ENCODE results near the gene TMEM154. TPM values are rescaled to one million over a fixed set of nuclear protein-coding genes. Genes with fewer than 3 reads are reported as not detected.

Gene TMEM154
- total and polyA plus RNA-seq, 10 of the 15 experiments (the other 5 are each of a cell fraction or from before 2014, with no cell fraction given), result 5.1 to 41.4 (median 18.2) TPM

DNA sequence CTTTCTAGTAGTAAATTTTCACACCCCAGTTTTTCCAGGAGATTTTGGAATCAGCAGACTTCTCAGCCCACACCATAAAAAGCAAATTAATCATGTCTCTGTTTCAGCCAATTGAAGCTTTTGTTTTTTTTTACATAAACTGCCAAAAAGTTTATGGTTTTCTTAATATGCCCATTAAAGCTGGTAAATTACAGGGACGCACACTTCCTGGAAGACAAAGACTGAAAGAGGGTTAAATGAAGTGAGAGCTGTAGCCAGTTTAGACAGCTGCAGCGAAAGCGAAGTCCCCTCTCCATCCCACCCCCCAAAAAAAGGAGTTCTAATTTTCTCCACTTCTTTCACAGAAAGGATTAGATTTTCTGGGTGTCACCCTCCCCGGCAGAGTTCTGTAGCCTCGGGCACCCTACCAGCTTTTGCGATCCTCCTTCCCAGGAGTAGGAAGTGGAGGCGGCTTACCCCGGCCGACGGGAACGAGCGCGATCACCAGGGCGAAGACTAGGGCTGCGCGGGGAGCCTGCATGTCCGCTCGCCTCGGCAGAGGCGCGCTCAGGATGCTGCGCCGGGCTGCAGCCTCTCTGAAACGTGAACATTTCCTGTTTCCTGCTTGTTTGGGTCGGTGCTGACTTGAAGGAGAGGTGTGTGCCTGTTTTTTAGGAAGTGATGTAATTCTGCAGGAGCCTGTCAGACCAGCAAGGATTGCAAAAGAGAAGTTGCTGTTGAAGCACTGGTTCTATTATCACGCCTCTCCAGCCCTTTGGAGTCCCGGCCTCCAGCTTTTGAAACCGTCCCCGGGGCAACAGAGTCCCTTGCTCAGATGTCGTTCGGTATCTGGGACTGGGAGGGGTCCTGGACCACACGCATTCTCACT lies at the start of gene TMEM154 (continued):
- 0 out of 2 replicates have a peak, but pooled peaks have one; percentile 4 for TF ChIP-seq SMARCA5 (IDR thresholded peaks at IDR 0.05)
- 0 out of 4 replicates have a peak, but pooled peaks of 1 of the 2 experiments have one; percentile 20 for TF ChIP-seq EP300 (IDR thresholded peaks at IDR 0.05; ENCODE audit: borderline replicate concordance in 1 of 2, control insufficient read depth in 1 of 2, low read depth in 2 of 2, low read length in 2 of 2)
- peak; percentile 51 for TF ChIP-seq ATF7 (IDR thresholded peaks at IDR 0.05; ENCODE audit: low read depth)
- no peak for TF ChIP-seq YBX1 (IDR thresholded peaks at IDR 0.05)

- Histone ChIP-seq H2AFZ (ENCODE audit: control insufficient read depth, low read depth, low read length) (peak overlapping the region; percentile 37), H4K20me1 (ENCODE audit: control insufficient read depth, insufficient read depth) (no peaks in the 10 kb centered on the region), H3K36me3 (ENCODE audit: control insufficient read depth in 2 of 2, insufficient read depth in 2 of 2, low read length in 1 of 2) (no peaks in the 10 kb centered on the region), H3K79me2 (ENCODE audit: control insufficient read depth, insufficient read depth, low read length) (no peaks in the 10 kb centered on the region), H3K4me3 (no peak overlapping the region), H3K4me2 (ENCODE audit: control insufficient read depth, insufficient read depth) (no peak overlapping the region), H3K27ac (ENCODE audit: control insufficient read depth, insufficient read depth) (no peak overlapping the region), H3K9me3 (replicated peaks; ENCODE audit: control insufficient read depth, insufficient read depth, low read length) (no peaks in the 10 kb centered on the region), H3K27me3 (replicated peaks in 1 of 2; ENCODE audit: control insufficient read depth in 2 of 2, insufficient read depth in 2 of 2, low read length in 1 of 2) (no peaks in the 10 kb centered on the region), H3K4me1 (ENCODE audit: control insufficient read depth, insufficient read depth, low read length) (peaks cover 4% of the 10 kb centered on the region; the same call in 1 of the 2 replicates), H3K9ac (ENCODE audit: control insufficient read depth, insufficient read depth, low read length) (no peak overlapping the region)
- FAIRE-seq (no peak), DNase-seq (ENCODE audit: low read depth, low spot score) (no peak), ATAC-seq (no peak)
- ChIA-PET RAD21 (ENCODE audit: unreplicated experiment) (interaction anchor here (0.9 kb wide), 1 partner anchor 66 kb away, joined by 3 read pairs; no protein-coding TSS in a partner anchor), SMC1A (ENCODE audit: uncharacterized antibody, unreplicated experiment) (interaction anchor here (1.3 to 11.8 kb wide), 2 partner anchors 229 to 233 kb away, joined by 3 to 152 read pairs; no protein-coding TSS in a partner anchor), CTCF (interaction anchor here (1.4 to 2.5 kb wide), 2 partner anchors 53 to 229 kb away, joined by 5 to 9 read pairs; no protein-coding TSS in a partner anchor), POLR2A (no interaction called here)
- in situ Hi-C loops (cut with MboI), result no loop called here
- no TSS peak for BruUV-seq (replicated peaks)
- intact Hi-C loops (cut with micrococcal nuclease; ENCODE audit: unreplicated experiment), result no loop called here
- TF ChIP-seq EZH2 (IDR thresholded peaks at IDR 0.05; ENCODE audit: borderline replicate concordance, control insufficient read depth, low read depth, low read length), result no peak
- TF ChIP-seq ZNF592 (IDR thresholded peaks at IDR 0.05), result no peak
- no peak for TF ChIP-seq STAT1 (conservative IDR thresholded peaks at IDR 0.05)
- TF ChIP-seq ZNF384 (IDR thresholded peaks at IDR 0.05; ENCODE audit: borderline replicate concordance, low read depth, low read length), result no peak
- TF ChIP-seq MTA2 (IDR thresholded peaks at IDR 0.05; ENCODE audit: low read depth), result no peak
- TF ChIP-seq GABPA (IDR thresholded peaks at IDR 0.05; ENCODE audit: low read depth), result no peak
- TF ChIP-seq ZNF217 (IDR thresholded peaks at IDR 0.05), result no peak
- TF ChIP-seq ETV6 (conservative IDR thresholded peaks at IDR 0.05 in 1 of 2, IDR thresholded peaks at IDR 0.05 in 1 of 2; ENCODE audit: borderline replicate concordance in 1 of 2, low read depth in 1 of 2), result no peak
- no peak for TF ChIP-seq RUNX3 (IDR thresholded peaks at IDR 0.05; ENCODE audit: low read length)
- TF ChIP-seq, protein P1, sequence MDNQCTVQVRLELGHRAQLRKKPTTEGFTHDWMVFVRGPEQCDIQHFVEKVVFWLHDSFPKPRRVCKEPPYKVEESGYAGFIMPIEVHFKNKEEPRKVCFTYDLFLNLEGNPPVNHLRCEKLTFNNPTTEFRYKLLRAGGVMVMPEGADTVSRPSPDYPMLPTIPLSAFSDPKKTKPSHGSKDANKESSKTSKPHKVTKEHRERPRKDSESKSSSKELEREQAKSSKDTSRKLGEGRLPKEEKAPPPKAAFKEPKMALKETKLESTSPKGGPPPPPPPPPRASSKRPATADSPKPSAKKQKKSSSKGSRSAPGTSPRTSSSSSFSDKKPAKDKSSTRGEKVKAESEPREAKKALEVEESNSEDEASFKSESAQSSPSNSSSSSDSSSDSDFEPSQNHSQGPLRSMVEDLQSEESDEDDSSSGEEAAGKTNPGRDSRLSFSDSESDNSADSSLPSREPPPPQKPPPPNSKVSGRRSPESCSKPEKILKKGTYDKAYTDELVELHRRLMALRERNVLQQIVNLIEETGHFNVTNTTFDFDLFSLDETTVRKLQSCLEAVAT (IDR thresholded peaks at IDR 0.05), result no peak
- TF ChIP-seq POLR2AphosphoS5 (IDR thresholded peaks at IDR 0.05; ENCODE audit: low read length), result no peak
- no peak for TF ChIP-seq NR2F1 (conservative IDR thresholded peaks at IDR 0.05)
- WGBS (ENCODE audit: insufficient coverage, insufficient replicate concordance, low lambda C conversion rate, missing lambda C conversion rate), result 25% methylated on average over 2 of the region's 2 CpGs
Measured at GRCh38 chr4:152729466-152729865, 49.7 kb upstream of the TMEM154 start.
